ENCODE measurements around the gene SEMA3F. TPM values are rescaled to one million over a fixed set of nuclear protein-coding genes. Genes with fewer than 3 reads are reported as not detected.

SEMA3F gene
- polyA plus RNA-seq, 2 of the 4 experiments (the other 2 are of a cell fraction) = 2.9 to 10.6 TPM

- no peak overlapping the region for H3K27ac ChIP-seq
- no peaks in the 10 kb centered on the region for H3K9me3 ChIP-seq
- CTCF ChIA-PET = interaction anchor here (0.9 to 25.9 kb wide), 5 partner anchors 10 to 47 kb away, joined by 3 to 550 read pairs (median 4); partner anchors contain the start of gene GNAT1
- 90% methylated on average over 12 of the region's 12 CpGs for WGBS (ENCODE audit: missing lambda C conversion rate)
- FAIRE-seq (no peak), ATAC-seq (no peak), DNase-seq (ENCODE audit: low read depth in 1 of 2, low spot score in 1 of 2) (no peak)
- TF ChIP-seq ZFP36 (IDR thresholded peaks at IDR 0.05; ENCODE audit: borderline replicate concordance, partially characterized antibody) (no peak), FOSB (CRISPR knock-in tag; IDR thresholded peaks at IDR 0.05) (no peak), HOXA7 (CRISPR knock-in tag; IDR thresholded peaks at IDR 0.05) (no peak), HOXB13 (CRISPR knock-in tag; IDR thresholded peaks at IDR 0.05; ENCODE audit: low read depth) (no peak), USF2 (IDR thresholded peaks at IDR 0.05) (no peak), RNF2 (IDR thresholded peaks at IDR 0.05; ENCODE audit: borderline replicate concordance, low read depth) (no peak), POLR2AphosphoS2 (conservative IDR thresholded peaks at IDR 0.05; ENCODE audit: low read length) (no peak), JUNB (IDR thresholded peaks at IDR 0.05) (no peak)
- H3K4me3 ChIP-seq = no peak overlapping the region
- no peak overlapping the region for H3K4me2 ChIP-seq
- no peaks in the 10 kb centered on the region for H3K4me1 ChIP-seq
- POLR2A ChIA-PET = no interaction called here
Measured at GRCh38 chr3:50213373-50213772, 58.2 kb downstream of the SEMA3F start.

GRCh38 chr3:50214824-50215223 lies 59.7 kb downstream of the SEMA3F start:
- no peak for TF ChIP-seq BHLHE40 (IDR thresholded peaks at IDR 0.05; ENCODE audit: low read depth, low read length)
- no peak for TF ChIP-seq ZSCAN20 (CRISPR knock-in tag; IDR thresholded peaks at IDR 0.05)
- no peak for TF ChIP-seq FOSL2 (IDR thresholded peaks at IDR 0.05)
- TF ChIP-seq FOSL2 (CRISPR knock-in tag; IDR thresholded peaks at IDR 0.05) = no peak
- TF ChIP-seq E2F6 (IDR thresholded peaks at IDR 0.05; ENCODE audit: borderline replicate concordance, low read depth) = no peak
- no peak for TF ChIP-seq MAX (IDR thresholded peaks at IDR 0.05)
- no peak for TF ChIP-seq RCOR1 (IDR thresholded peaks at IDR 0.05; ENCODE audit: low read depth, low read length)
- no peak for TF ChIP-seq ZC3H11A (IDR thresholded peaks at IDR 0.05)
- TF ChIP-seq CBX8 (IDR thresholded peaks at IDR 0.05) = no peak
- no peak for TF ChIP-seq KDM1A (IDR thresholded peaks at IDR 0.05; ENCODE audit: low read depth)
- no peak for TF ChIP-seq KDM5A (IDR thresholded peaks at IDR 0.05)
- TF ChIP-seq TP53 (CRISPR knock-in tag; IDR thresholded peaks at IDR 0.05) = no peak
- no peak for TF ChIP-seq JUNB (IDR thresholded peaks at IDR 0.05)
- no peak for TF ChIP-seq RFX5 (IDR thresholded peaks at IDR 0.05)
- TF ChIP-seq CHD2 (IDR thresholded peaks at IDR 0.05; ENCODE audit: low read length, partially characterized antibody) = no peak
- no peak for TF ChIP-seq HOXB5 (CRISPR knock-in tag; IDR thresholded peaks at IDR 0.05)
- no peak for TF ChIP-seq ZFP36 (IDR thresholded peaks at IDR 0.05; ENCODE audit: borderline replicate concordance, partially characterized antibody)
- TF ChIP-seq GATA3 (IDR thresholded peaks at IDR 0.05; ENCODE audit: borderline replicate concordance) = no peak
- TF ChIP-seq PBX3 (IDR thresholded peaks at IDR 0.05) = no peak
- ChIA-PET CTCF (interaction anchor here (0.7 to 25.9 kb wide), 4 partner anchors 11 to 24 kb away, joined by 3 to 550 read pairs (median 10); partner anchors contain the start of gene GNAT1), POLR2A (no interaction called here)
- ATAC-seq = no peak
- Histone ChIP-seq H3K27ac (no peak overlapping the region), H3K9me3 (no peaks in the 10 kb centered on the region), H3K4me3 (no peak overlapping the region), H3K4me2 (no peak overlapping the region), H3K4me1 (no peaks in the 10 kb centered on the region)
- DNase-seq (ENCODE audit: low read depth in 1 of 2, low spot score in 1 of 2) = no peak
- FAIRE-seq = no peak
- 58% methylated on average over 7 of the region's 10 CpGs for WGBS (ENCODE audit: missing lambda C conversion rate)

All from A549 (cell line).